WTC11 (cell line): ENCODE measurements around the gene ZNF853. TPM values are rescaled to one million over a fixed set of nuclear protein-coding genes. Genes with fewer than 3 reads are reported as not detected.

Experiments used
- ATAC-seq: fragments of 200-7000 bp; cut with Tn5 transposase; 2 replicates; pipeline ENCODE4 v1.10.0; 2021; ENCODE audit warnings: mild to moderate bottlenecking, moderate library complexity
- CTCF ChIA-PET: fragments of 300-600 bp; sonication (Branson Sonifier 250); formaldehyde crosslinking; loops from one replicate; lab custom pipeline; 2021; ENCODE audit warnings: antibody characterized with exemption; lab: Charles Lee
- POLR2A ChIA-PET: fragments of 350-600 bp; sonication (Branson Sonifier 250); formaldehyde crosslinking; loops from one replicate; lab custom pipeline; 2021; ENCODE audit warnings: antibody characterized with exemption; lab: Charles Lee
- DNase-seq: peaks from one replicate; pipeline ENCODE4 v3.0.0; 2021; ENCODE audit warnings: low spot score
- H3K27ac Mint-ChIP-seq: 2 replicates; pipeline ENCODE4 v1.8.0; 2021; ENCODE audit warnings: mixed read lengths
- H3K27me3 Mint-ChIP-seq: 2 replicates; pipeline ENCODE4 v1.8.0; 2021; ENCODE audit warnings: low read depth, mild to moderate bottlenecking, moderate library complexity, mixed read lengths
- H3K36me3 Mint-ChIP-seq: 2 replicates; pipeline ENCODE4 v1.8.0; 2021; ENCODE audit warnings: mixed read lengths
- H3K4me1 Mint-ChIP-seq: 2 replicates; pipeline ENCODE4 v1.8.0; 2022; ENCODE audit warnings: mixed read lengths
- H3K4me3 Mint-ChIP-seq: 2 replicates; pipeline ENCODE4 v1.8.0; 2021; ENCODE audit warnings: mild to moderate bottlenecking, moderate library complexity, mixed read lengths
- H3K9me3 Mint-ChIP-seq: 2 replicates; pipeline ENCODE4 v1.8.0; 2021; ENCODE audit warnings: mixed read lengths
- HMGA2 ChIP-seq: fragments of 250-450 bp; sonication (Bioruptor Pico); IDR thresholded peaks from 2 replicates; pipeline ENCODE4 v1.4.0; 2021; ENCODE audit warnings: mild to moderate bottlenecking, moderate library complexity
- HMGXB4 ChIP-seq: sonication (generic); formaldehyde crosslinking; IDR thresholded peaks from 2 replicates; pipeline ENCODE4 v1.8.1; 2023; ENCODE audit warnings: mild to moderate bottlenecking, moderate library complexity, missing genetic modification reagents
- KAT7 ChIP-seq: sonication (generic); formaldehyde crosslinking; IDR thresholded peaks from 2 replicates; pipeline ENCODE4 v1.8.1; 2023; ENCODE audit warnings: missing genetic modification reagents, mild to moderate bottlenecking, borderline replicate concordance
- MLX ChIP-seq: sonication (generic); formaldehyde crosslinking; IDR thresholded peaks from 2 replicates; pipeline ENCODE4 v1.8.1; 2023; ENCODE audit warnings: mild to moderate bottlenecking, missing genetic modification reagents, moderate library complexity
- NR2C2 ChIP-seq: sonication (generic); formaldehyde crosslinking; IDR thresholded peaks from 2 replicates; pipeline ENCODE4 v1.8.0; 2022; ENCODE audit warnings: mild to moderate bottlenecking, missing genetic modification reagents
- OVOL2 ChIP-seq: fragments of 250-450 bp; sonication (Bioruptor Pico); IDR thresholded peaks from 2 replicates; pipeline ENCODE4 v1.9.0; 2021; ENCODE audit warnings: mild to moderate bottlenecking, borderline replicate concordance
- PRDM15 ChIP-seq: sonication (generic); formaldehyde crosslinking; IDR thresholded peaks from 2 replicates; pipeline ENCODE4 v1.8.0; 2022; ENCODE audit warnings: missing genetic modification reagents
- USF1 ChIP-seq: sonication (generic); formaldehyde crosslinking; IDR thresholded peaks from 2 replicates; pipeline ENCODE4 v1.8.0; 2022; ENCODE audit warnings: mild to moderate bottlenecking, missing genetic modification reagents
- USF2 ChIP-seq: sonication (generic); formaldehyde crosslinking; IDR thresholded peaks from 2 replicates; pipeline ENCODE4 v1.8.1; 2023; ENCODE audit warnings: mild to moderate bottlenecking, missing genetic modification reagents, moderate library complexity
- ZNF138 ChIP-seq: sonication (generic); formaldehyde crosslinking; conservative IDR thresholded peaks from 2 replicates; pipeline ENCODE4 v1.8.1; 2022; ENCODE audit warnings: mild to moderate bottlenecking, moderate library complexity, missing genetic modification reagents
- ZNF532 ChIP-seq: fragments of 250-450 bp; sonication (Bioruptor Pico); IDR thresholded peaks from 2 replicates; pipeline ENCODE4 v1.9.0; 2021; ENCODE audit warnings: mild to moderate bottlenecking, borderline replicate concordance
- total RNA-seq: library from RNA; stranded (reverse); gene quantifications from 3 replicates; pipeline ENCODE4 v1.2.3, GENCODE V29; 2021

The ZNF853 gene
- total RNA-seq, 1 experiment from 2014 or later, result 7.7 TPM

- Mint-ChIP-seq H3K4me1 (no peaks in the 10 kb centered on the region), H3K36me3 (peaks cover 7% of the 10 kb centered on the region), H3K27ac (no peak overlapping the region), H3K4me3 (no peak overlapping the region), H3K9me3 (no peaks in the 10 kb centered on the region), H3K27me3 (no peaks in the 10 kb centered on the region)
- no peak for DNase-seq
- ChIA-PET CTCF (interaction anchor here (0.6 to 5.0 kb wide), 8 partner anchors 10 to 1577 kb away, joined by 3 to 27 read pairs (median 5); partner anchors contain the start of gene INTS15), POLR2A (interaction anchor here (0.6 kb wide), 2 partner anchors 62 to 132 kb away, joined by 3 to 4 read pairs; no protein-coding TSS in a partner anchor)
- ATAC-seq, result no peak
- TF ChIP-seq HMGA2 (CRISPR knock-in tag) (no peak), USF1 (CRISPR knock-in tag) (no peak), USF2 (CRISPR knock-in tag) (no peak), ZNF138 (CRISPR knock-in tag) (no peak), MLX (CRISPR knock-in tag) (no peak), OVOL2 (CRISPR knock-in tag) (no peak), PRDM15 (no peak), NR2C2 (CRISPR knock-in tag) (no peak), KAT7 (CRISPR knock-in tag) (no peak), ZNF532 (CRISPR knock-in tag) (no peak), HMGXB4 (CRISPR knock-in tag) (no peak)
Observed at GRCh38 chr7:6575281-6576023, 40.0 kb upstream of the ZNF853 start.
